Measurements from ENCODE around the gene AXIN2. TPM values are rescaled to one million over a fixed set of nuclear protein-coding genes. Genes with fewer than 3 reads are reported as not detected.
A peak's percentile ranks its signal among the peaks of the same experiment; 100 is the strongest.

Gene AXIN2
- total RNA-seq, 1 donor from 2014 or later = 8.9 TPM

DNA sequence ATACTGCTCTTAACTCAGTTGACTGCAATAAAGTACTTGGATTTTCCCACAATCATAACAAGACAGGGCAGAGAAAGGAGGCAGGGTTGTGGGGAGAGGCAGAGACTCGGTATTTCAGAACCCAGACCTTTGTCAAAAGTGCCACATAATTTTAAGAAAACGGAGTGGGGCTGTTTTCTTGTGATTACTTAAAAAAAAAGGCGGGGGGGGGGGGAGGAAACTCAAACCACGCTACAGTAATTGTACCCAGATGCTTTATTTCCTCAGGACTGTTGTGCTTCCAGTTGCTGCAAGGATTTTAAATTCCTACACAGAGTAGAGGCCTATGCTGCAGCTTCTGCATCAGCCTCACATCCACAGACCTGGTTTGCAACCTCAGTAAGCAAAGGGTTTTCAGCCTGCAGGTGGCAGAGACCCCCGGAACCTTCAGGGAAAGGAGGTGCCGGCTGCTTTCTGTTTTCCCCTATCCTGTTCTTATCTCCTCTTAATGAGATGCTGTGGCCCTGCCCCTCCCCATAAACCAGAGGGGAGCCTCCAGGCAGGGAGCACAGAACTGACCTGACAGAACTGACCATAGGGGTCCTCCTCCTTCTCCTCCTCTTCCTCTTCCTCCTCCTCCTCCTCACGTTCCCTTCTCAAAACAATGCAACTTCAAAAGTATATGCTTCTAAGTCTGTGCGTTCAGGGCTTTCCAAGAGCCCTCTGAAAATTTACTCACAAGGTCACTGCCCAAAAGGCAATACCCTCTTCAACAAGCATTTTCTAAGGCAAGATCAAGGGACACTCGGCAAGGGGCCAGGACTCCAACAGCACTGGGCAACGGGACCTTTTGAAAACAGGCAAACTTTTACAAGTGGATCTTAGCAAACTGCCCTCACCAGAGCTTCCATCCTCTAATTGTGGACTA, 7.5 kb downstream of the AXIN2 start:
- DNase-seq (ENCODE audit: low read depth) = no peak
- no peak overlapping the region for H2AFZ ChIP-seq (ENCODE audit: low read depth, low read length)
- peaks cover 2% of the 10 kb centered on the region for H3K27me3 Mint-ChIP-seq (ENCODE audit: low read depth, unreplicated experiment)
- H3K79me2 ChIP-seq (ENCODE audit: insufficient read depth, low read length) = peaks cover 66% of the 10 kb centered on the region
- H3K9me3 ChIP-seq (ENCODE audit: insufficient read depth, low read depth, low read length) = no peaks in the 10 kb centered on the region
- peak overlapping the region; percentile 35 for H3K27ac ChIP-seq (ENCODE audit: low read depth, low read length)
- H4K20me1 ChIP-seq (ENCODE audit: insufficient read depth, low read length) = peaks cover 36% of the 10 kb centered on the region
- H3K36me3 Mint-ChIP-seq (ENCODE audit: low read depth, unreplicated experiment) = peaks cover 21% of the 10 kb centered on the region
- H3K4me3 Mint-ChIP-seq (ENCODE audit: unreplicated experiment) = no peak overlapping the region
- FAIRE-seq = no peak
- H3K4me3 ChIP-seq (ENCODE audit: insufficient read depth, low read depth, low read length) = peak overlapping the region; percentile 11
- H3K27ac Mint-ChIP-seq (ENCODE audit: unreplicated experiment) = peak overlapping the region; percentile 23
- H3K36me3 ChIP-seq (ENCODE audit: insufficient read depth, low read length) = peaks cover 3% of the 10 kb centered on the region
- TF ChIP-seq, protein P1, sequence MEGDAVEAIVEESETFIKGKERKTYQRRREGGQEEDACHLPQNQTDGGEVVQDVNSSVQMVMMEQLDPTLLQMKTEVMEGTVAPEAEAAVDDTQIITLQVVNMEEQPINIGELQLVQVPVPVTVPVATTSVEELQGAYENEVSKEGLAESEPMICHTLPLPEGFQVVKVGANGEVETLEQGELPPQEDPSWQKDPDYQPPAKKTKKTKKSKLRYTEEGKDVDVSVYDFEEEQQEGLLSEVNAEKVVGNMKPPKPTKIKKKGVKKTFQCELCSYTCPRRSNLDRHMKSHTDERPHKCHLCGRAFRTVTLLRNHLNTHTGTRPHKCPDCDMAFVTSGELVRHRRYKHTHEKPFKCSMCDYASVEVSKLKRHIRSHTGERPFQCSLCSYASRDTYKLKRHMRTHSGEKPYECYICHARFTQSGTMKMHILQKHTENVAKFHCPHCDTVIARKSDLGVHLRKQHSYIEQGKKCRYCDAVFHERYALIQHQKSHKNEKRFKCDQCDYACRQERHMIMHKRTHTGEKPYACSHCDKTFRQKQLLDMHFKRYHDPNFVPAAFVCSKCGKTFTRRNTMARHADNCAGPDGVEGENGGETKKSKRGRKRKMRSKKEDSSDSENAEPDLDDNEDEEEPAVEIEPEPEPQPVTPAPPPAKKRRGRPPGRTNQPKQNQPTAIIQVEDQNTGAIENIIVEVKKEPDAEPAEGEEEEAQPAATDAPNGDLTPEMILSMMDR (IDR thresholded peaks at IDR 0.05; ENCODE audit: insufficient read depth, low read depth, low read length) = no peak
- no peak for TF ChIP-seq EZH2 (IDR thresholded peaks at IDR 0.05; ENCODE audit: insufficient read depth, low read length)
- H3K9me3 Mint-ChIP-seq (ENCODE audit: unreplicated experiment) = peaks cover 5% of the 10 kb centered on the region
- peak overlapping the region; percentile 23 for H3K9ac ChIP-seq (ENCODE audit: low read length)
- no peak overlapping the region for H3K4me2 ChIP-seq (ENCODE audit: low read length)
- H3K4me1 Mint-ChIP-seq (ENCODE audit: low read depth, unreplicated experiment) = peaks cover 21% of the 10 kb centered on the region
- H3K27me3 ChIP-seq (ENCODE audit: insufficient read depth, low read length) = no peaks in the 10 kb centered on the region
- peaks cover 34% of the 10 kb centered on the region for H3K4me1 ChIP-seq (ENCODE audit: insufficient read depth, low read length)

- Histone ChIP-seq H3K4me2 (ENCODE audit: low read length) (no peak overlapping the region), H3K9ac (ENCODE audit: low read length) (no peak overlapping the region)
- FAIRE-seq = peak; percentile 76
Measured at GRCh38 chr17:65553009-65553645, 8.3 kb downstream of the AXIN2 start.

More at GRCh38 chr17:65553009-65553645, 8.3 kb downstream of the AXIN2 start:
- Histone ChIP-seq H3K27me3 (ENCODE audit: insufficient read depth, low read length) (no peaks in the 10 kb centered on the region), H4K20me1 (ENCODE audit: insufficient read depth, low read length) (peaks cover 43% of the 10 kb centered on the region), H2AFZ (ENCODE audit: low read depth, low read length) (no peak overlapping the region), H3K4me1 (ENCODE audit: insufficient read depth, low read length) (peaks cover 27% of the 10 kb centered on the region), H3K4me3 (ENCODE audit: insufficient read depth, low read depth, low read length) (no peak overlapping the region), H3K79me2 (ENCODE audit: insufficient read depth, low read length) (peaks cover 64% of the 10 kb centered on the region), H3K9me3 (ENCODE audit: insufficient read depth, low read depth, low read length) (no peaks in the 10 kb centered on the region), H3K36me3 (ENCODE audit: insufficient read depth, low read length) (peaks cover 8% of the 10 kb centered on the region), H3K27ac (ENCODE audit: low read depth, low read length) (peak overlapping the region; percentile 35)
- H3K27ac Mint-ChIP-seq (ENCODE audit: unreplicated experiment) = peak overlapping the region; percentile 31
- H3K36me3 Mint-ChIP-seq (ENCODE audit: low read depth, unreplicated experiment) = peaks cover 28% of the 10 kb centered on the region
- TF ChIP-seq, protein P1 (IDR thresholded peaks at IDR 0.05; ENCODE audit: insufficient read depth, low read depth, low read length) = no peak
- TF ChIP-seq EZH2 (IDR thresholded peaks at IDR 0.05; ENCODE audit: insufficient read depth, low read length) = no peak
- peak; percentile 89 for DNase-seq (ENCODE audit: low read depth)
- H3K9me3 Mint-ChIP-seq (ENCODE audit: unreplicated experiment) = peaks cover 6% of the 10 kb centered on the region
- H3K4me1 Mint-ChIP-seq (ENCODE audit: low read depth, unreplicated experiment) = peaks cover 21% of the 10 kb centered on the region
- peak overlapping the region; percentile 37 for H3K4me3 Mint-ChIP-seq (ENCODE audit: unreplicated experiment)
- H3K27me3 Mint-ChIP-seq (ENCODE audit: low read depth, unreplicated experiment) = no peaks in the 10 kb centered on the region

Data from astrocyte (in vitro differentiated cells and primary cell).